Gastroesophageal sphincter (tissue), 3 donors: ENCODE data around the gene FAM171A1.

Experiments
- EP300 ChIP-seq: sonication (generic); formaldehyde crosslinking; IDR thresholded peaks from one replicate; pipeline ENCODE4 v1.6.1; 2017; ENCODE audit warnings: antibody characterized with exemption, mild to moderate bottlenecking
- POLR2A ChIP-seq, 2 donors: fragments of 450-650 bp; IDR thresholded peaks; one replicate each; pipeline ENCODE4 v1.6.1; 2017; ENCODE audit warnings: antibody characterized with exemption in 2 of 2, mild to moderate bottlenecking in 2 of 2, moderate library complexity in 1 of 2
- TF ChIP-seq, protein P1 (sequence below), 4 experiments: fragments of 200-600 bp in 2 of 4; fragments of 450-650 bp in 2 of 4; sonication (generic) in 1 of 4; IDR thresholded peaks; one replicate each; pipeline ENCODE4 v1.5.1; 2017 to 2019; ENCODE audit warnings: antibody characterized with exemption in 4 of 4, mild to moderate bottlenecking in 2 of 4, moderate library complexity in 2 of 4

- TF ChIP-seq, protein P1, sequence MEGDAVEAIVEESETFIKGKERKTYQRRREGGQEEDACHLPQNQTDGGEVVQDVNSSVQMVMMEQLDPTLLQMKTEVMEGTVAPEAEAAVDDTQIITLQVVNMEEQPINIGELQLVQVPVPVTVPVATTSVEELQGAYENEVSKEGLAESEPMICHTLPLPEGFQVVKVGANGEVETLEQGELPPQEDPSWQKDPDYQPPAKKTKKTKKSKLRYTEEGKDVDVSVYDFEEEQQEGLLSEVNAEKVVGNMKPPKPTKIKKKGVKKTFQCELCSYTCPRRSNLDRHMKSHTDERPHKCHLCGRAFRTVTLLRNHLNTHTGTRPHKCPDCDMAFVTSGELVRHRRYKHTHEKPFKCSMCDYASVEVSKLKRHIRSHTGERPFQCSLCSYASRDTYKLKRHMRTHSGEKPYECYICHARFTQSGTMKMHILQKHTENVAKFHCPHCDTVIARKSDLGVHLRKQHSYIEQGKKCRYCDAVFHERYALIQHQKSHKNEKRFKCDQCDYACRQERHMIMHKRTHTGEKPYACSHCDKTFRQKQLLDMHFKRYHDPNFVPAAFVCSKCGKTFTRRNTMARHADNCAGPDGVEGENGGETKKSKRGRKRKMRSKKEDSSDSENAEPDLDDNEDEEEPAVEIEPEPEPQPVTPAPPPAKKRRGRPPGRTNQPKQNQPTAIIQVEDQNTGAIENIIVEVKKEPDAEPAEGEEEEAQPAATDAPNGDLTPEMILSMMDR (IDR thresholded peaks at IDR 0.05): no peak
- TF ChIP-seq POLR2A (IDR thresholded peaks at IDR 0.05): no peak
- TF ChIP-seq EP300: no peak
These were observed 105.0 kb downstream of the FAM171A1 start for GRCh38 chr10:15266117-15266516.
